ENCODE data around the gene METTL9.

METTL9 gene

GRCh38 chr16:21610766-21611165, 11.4 kb downstream of the METTL9 start:
- no peaks in the 10 kb centered on the region for H3K27me3 ChIP-seq (ENCODE audit: control insufficient read depth in 1 of 2, insufficient read depth in 2 of 2, low read length in 2 of 2)
- peaks cover 3% of the 10 kb centered on the region for H3K4me1 ChIP-seq (ENCODE audit: control insufficient read depth, insufficient read depth, low read length)
- no peak overlapping the region for H3K4me3 ChIP-seq (ENCODE audit: low read length in 2 of 2)
- no peak overlapping the region for H3K27ac ChIP-seq (ENCODE audit: low read length)
- H3K9me3 ChIP-seq (ENCODE audit: control insufficient read depth in 2 of 2, low read length in 2 of 2) = no peaks in the 10 kb centered on the region
- H3K9ac ChIP-seq (ENCODE audit: low read length in 2 of 2) = no peak overlapping the region
- H3K36me3 ChIP-seq (ENCODE audit: control insufficient read depth in 2 of 2, insufficient read depth in 2 of 2, low read length in 2 of 2) = no peaks in the 10 kb centered on the region

GRCh38 chr16:21611198-21611555, 11.8 kb downstream of the METTL9 start:
- Histone ChIP-seq H3K4me1 (ENCODE audit: control insufficient read depth, insufficient read depth, low read length) (peaks cover 3% of the 10 kb centered on the region), H3K9me3 (ENCODE audit: control insufficient read depth in 2 of 2, low read length in 2 of 2) (no peaks in the 10 kb centered on the region), H3K36me3 (ENCODE audit: control insufficient read depth in 2 of 2, insufficient read depth in 2 of 2, low read length in 2 of 2) (no peaks in the 10 kb centered on the region), H3K27me3 (ENCODE audit: control insufficient read depth in 1 of 2, insufficient read depth in 2 of 2, low read length in 2 of 2) (no peaks in the 10 kb centered on the region), H3K9ac (ENCODE audit: low read length in 2 of 2) (no peak overlapping the region), H3K27ac (ENCODE audit: low read length) (no peak overlapping the region), H3K4me3 (ENCODE audit: low read length in 2 of 2) (no peak overlapping the region)

DNA sequence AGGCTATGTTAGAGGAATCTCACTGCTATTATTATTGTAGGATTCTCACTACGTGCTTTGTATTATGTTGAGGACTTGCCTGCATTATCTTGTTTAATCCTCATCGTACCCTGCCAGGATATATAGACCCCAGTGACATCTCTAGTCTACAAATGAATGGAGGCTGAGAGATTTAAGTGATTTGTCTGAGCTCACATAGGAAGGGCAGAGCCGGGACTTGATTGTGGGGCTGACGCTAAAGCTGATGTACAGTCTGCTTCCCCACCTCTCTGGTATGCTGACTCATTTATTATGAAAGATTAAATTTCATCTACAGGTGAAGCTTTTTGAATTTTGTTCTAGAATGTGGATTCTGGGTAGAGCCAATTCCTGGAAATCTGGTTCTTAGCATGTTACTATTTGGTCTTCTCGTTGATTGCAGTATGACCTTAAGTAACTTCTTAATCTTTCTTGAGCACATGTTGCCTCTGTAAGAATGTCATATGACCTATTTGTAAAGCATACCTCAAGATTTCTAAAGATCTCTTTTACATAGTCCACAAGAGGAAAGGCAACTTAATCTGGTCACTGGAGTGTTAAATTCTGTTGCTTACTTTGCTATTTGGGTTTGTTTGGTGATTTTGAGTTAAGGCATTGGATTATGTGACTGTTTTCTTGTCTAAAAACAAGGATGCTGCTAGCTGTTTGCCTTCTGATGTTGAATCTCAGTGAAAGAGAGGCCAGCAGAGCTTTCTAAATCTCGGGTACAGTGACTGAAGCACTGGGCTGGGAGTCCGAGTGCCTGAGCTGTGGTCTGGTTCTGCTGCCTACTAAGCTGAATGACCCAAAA, 12.4 kb downstream of the METTL9 start:
- Histone ChIP-seq H3K4me3 (ENCODE audit: low read length in 2 of 2) (no peak overlapping the region), H3K9ac (ENCODE audit: low read length in 2 of 2) (no peak overlapping the region), H3K27me3 (ENCODE audit: control insufficient read depth in 1 of 2, insufficient read depth in 2 of 2, low read length in 2 of 2) (no peaks in the 10 kb centered on the region), H3K9me3 (ENCODE audit: control insufficient read depth in 2 of 2, low read length in 2 of 2) (no peaks in the 10 kb centered on the region), H3K4me1 (ENCODE audit: control insufficient read depth, insufficient read depth, low read length) (peaks cover 3% of the 10 kb centered on the region), H3K27ac (ENCODE audit: low read length) (no peak overlapping the region), H3K36me3 (ENCODE audit: control insufficient read depth in 2 of 2, insufficient read depth in 2 of 2, low read length in 2 of 2) (no peaks in the 10 kb centered on the region)

DNA sequence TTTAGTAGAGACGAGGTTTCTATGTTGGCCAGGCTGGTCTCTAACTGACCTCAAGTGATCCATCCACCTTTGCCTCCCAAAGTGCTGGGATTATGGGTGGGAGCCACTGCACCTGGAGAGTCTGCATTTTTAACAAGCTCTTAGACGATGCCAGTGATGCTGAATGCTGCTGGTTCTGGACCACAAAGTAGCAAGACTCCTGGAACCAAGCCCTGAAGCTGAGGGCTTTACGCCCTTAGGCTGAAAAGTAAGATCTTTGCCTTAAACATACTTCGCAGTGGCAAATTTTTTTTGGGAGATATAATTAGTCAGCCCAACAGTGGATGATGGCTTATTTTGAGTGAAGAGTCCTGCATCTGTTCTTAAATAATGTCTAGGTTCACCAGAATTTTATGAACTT, 14.0 kb downstream of the METTL9 start:
- no peak overlapping the region for H3K27ac ChIP-seq (ENCODE audit: low read length)
- H3K9ac ChIP-seq (ENCODE audit: low read length in 2 of 2) = no peak overlapping the region
- no peaks in the 10 kb centered on the region for H3K9me3 ChIP-seq (ENCODE audit: control insufficient read depth in 2 of 2, low read length in 2 of 2)
- no peaks in the 10 kb centered on the region for H3K27me3 ChIP-seq (ENCODE audit: control insufficient read depth in 1 of 2, insufficient read depth in 2 of 2, low read length in 2 of 2)
- H3K4me1 ChIP-seq (ENCODE audit: control insufficient read depth, insufficient read depth, low read length) = peaks cover 3% of the 10 kb centered on the region
- no peak overlapping the region for H3K4me3 ChIP-seq (ENCODE audit: low read length in 2 of 2)
- H3K36me3 ChIP-seq (ENCODE audit: control insufficient read depth in 2 of 2, insufficient read depth in 2 of 2, low read length in 2 of 2) = no peaks in the 10 kb centered on the region

DNA sequence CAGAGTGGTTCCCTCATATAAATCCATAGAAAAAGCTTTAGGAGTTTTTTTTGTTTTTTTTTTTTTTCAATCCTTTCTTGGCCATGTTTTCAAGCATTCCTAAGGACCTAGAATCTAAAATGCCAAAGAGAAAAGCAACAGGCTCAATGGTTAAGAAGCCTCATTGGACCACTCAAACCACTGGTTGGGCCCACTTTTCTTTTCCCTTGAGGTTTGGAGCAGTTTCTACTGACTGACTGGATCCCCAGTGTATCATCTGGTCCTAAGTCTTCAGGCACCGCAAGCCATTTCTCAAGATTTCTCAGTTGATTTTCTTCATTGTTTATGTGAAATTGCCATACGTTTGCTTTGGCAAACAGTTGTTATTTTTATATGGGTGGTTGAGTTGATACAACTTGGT, 14.4 kb downstream of the METTL9 start:
- peaks cover 3% of the 10 kb centered on the region for H3K4me1 ChIP-seq (ENCODE audit: control insufficient read depth, insufficient read depth, low read length)
- no peak overlapping the region for H3K4me3 ChIP-seq (ENCODE audit: low read length in 2 of 2)
- H3K36me3 ChIP-seq (ENCODE audit: control insufficient read depth in 2 of 2, insufficient read depth in 2 of 2, low read length in 2 of 2) = no peaks in the 10 kb centered on the region
- no peaks in the 10 kb centered on the region for H3K9me3 ChIP-seq (ENCODE audit: control insufficient read depth in 2 of 2, low read length in 2 of 2)
- no peak overlapping the region for H3K9ac ChIP-seq (ENCODE audit: low read length in 2 of 2)
- no peaks in the 10 kb centered on the region for H3K27me3 ChIP-seq (ENCODE audit: control insufficient read depth in 1 of 2, insufficient read depth in 2 of 2, low read length in 2 of 2)
- H3K27ac ChIP-seq (ENCODE audit: low read length) = no peak overlapping the region

GRCh38 chr16:21614896-21615295, 15.5 kb downstream of the METTL9 start:
- H3K4me3 ChIP-seq (ENCODE audit: low read length in 2 of 2) = no peak overlapping the region
- no peaks in the 10 kb centered on the region for H3K9me3 ChIP-seq (ENCODE audit: control insufficient read depth in 2 of 2, low read length in 2 of 2)
- peaks cover 3% of the 10 kb centered on the region for H3K4me1 ChIP-seq (ENCODE audit: control insufficient read depth, insufficient read depth, low read length)
- peaks cover 0 to 7% of the 10 kb centered on the region in 2 donors for H3K36me3 ChIP-seq (ENCODE audit: control insufficient read depth in 2 of 2, insufficient read depth in 2 of 2, low read length in 2 of 2)
- H3K27me3 ChIP-seq (ENCODE audit: control insufficient read depth in 1 of 2, insufficient read depth in 2 of 2, low read length in 2 of 2) = no peaks in the 10 kb centered on the region
- no peak overlapping the region for H3K27ac ChIP-seq (ENCODE audit: low read length)
- no peak overlapping the region for H3K9ac ChIP-seq (ENCODE audit: low read length in 2 of 2)

- H3K36me3 ChIP-seq (ENCODE audit: control insufficient read depth in 2 of 2, insufficient read depth in 2 of 2, low read length in 2 of 2) = peaks cover 0 to 10% of the 10 kb centered on the region in 2 donors
- H3K9me3 ChIP-seq (ENCODE audit: control insufficient read depth in 2 of 2, low read length in 2 of 2) = no peaks in the 10 kb centered on the region
- H3K9ac ChIP-seq (ENCODE audit: low read length in 2 of 2) = no peak overlapping the region
- H3K27ac ChIP-seq (ENCODE audit: low read length) = no peak overlapping the region
- H3K27me3 ChIP-seq (ENCODE audit: control insufficient read depth in 1 of 2, insufficient read depth in 2 of 2, low read length in 2 of 2) = no peaks in the 10 kb centered on the region
- no peak overlapping the region for H3K4me3 ChIP-seq (ENCODE audit: low read length in 2 of 2)
- no peaks in the 10 kb centered on the region for H3K4me1 ChIP-seq (ENCODE audit: control insufficient read depth, insufficient read depth, low read length)
These were observed 18.2 kb downstream of the METTL9 start for GRCh38 chr16:21617607-21618006.

DNA sequence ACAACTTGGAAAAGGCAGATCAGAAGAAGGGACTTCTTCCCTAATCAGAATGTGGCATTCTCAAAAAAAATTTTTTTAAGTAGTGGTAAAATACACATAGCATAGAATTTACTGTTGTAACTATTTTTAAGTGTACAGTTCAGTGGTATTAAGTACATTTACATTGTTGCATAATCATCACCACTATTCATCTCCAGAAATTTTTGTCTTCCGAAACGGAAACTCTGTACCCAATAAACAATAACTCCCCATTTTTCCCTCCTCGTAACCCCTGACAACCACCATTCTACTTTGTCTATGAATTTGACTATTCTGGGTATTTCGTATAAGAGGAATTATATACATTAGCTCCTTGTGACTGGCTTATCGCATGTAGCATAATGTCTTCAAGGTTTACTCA, 18.9 kb downstream of the METTL9 start:
- Histone ChIP-seq H3K4me1 (ENCODE audit: control insufficient read depth, insufficient read depth, low read length) (no peaks in the 10 kb centered on the region), H3K9ac (ENCODE audit: low read length in 2 of 2) (no peak overlapping the region), H3K4me3 (ENCODE audit: low read length in 2 of 2) (no peak overlapping the region), H3K27ac (ENCODE audit: low read length) (no peak overlapping the region), H3K9me3 (ENCODE audit: control insufficient read depth in 2 of 2, low read length in 2 of 2) (no peaks in the 10 kb centered on the region), H3K36me3 (ENCODE audit: control insufficient read depth in 2 of 2, insufficient read depth in 2 of 2, low read length in 2 of 2) (peaks cover 0 to 10% of the 10 kb centered on the region in 2 donors), H3K27me3 (ENCODE audit: control insufficient read depth in 1 of 2, insufficient read depth in 2 of 2, low read length in 2 of 2) (no peaks in the 10 kb centered on the region)

DNA sequence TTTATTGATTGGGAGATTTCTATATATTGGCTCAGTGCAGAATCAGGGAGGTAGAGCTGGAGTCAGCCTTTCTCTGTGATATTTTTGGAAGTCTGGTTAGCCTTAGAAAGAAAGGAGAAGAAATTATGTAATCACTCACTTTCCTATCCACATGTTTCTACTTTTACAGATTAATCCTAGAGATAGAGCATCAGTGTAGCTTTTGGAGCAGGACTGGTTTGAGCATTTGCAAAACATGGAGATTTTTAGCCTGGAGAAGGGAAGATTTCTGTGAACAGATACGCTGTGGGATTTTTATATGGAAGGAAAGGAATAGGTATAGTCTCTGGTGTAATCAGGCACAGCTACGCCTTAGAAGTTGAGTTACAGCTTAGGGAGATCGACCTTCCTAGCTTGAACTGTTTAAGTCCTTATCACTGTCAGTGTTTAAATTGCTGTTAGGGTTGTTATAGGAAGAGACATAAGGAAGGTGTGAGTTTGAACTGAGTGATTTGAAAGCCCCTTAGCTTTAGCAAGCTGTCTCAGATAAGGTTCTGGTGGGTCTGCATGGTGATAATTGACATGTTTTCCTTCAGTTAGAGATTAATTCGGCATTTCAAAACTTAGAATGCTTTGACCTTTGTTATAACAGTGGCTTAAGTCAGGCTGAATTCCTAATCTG, 20.5 kb downstream of the METTL9 start:
- Histone ChIP-seq H3K4me3 (ENCODE audit: low read length in 2 of 2) (no peak overlapping the region), H3K27ac (ENCODE audit: low read length) (no peak overlapping the region), H3K4me1 (ENCODE audit: control insufficient read depth, insufficient read depth, low read length) (no peaks in the 10 kb centered on the region), H3K9me3 (ENCODE audit: control insufficient read depth in 2 of 2, low read length in 2 of 2) (no peaks in the 10 kb centered on the region), H3K36me3 (ENCODE audit: control insufficient read depth in 2 of 2, insufficient read depth in 2 of 2, low read length in 2 of 2) (peaks cover 1 to 10% of the 10 kb centered on the region in 2 donors), H3K9ac (ENCODE audit: low read length in 2 of 2) (no peak overlapping the region), H3K27me3 (ENCODE audit: control insufficient read depth in 1 of 2, insufficient read depth in 2 of 2, low read length in 2 of 2) (no peaks in the 10 kb centered on the region)

DNA sequence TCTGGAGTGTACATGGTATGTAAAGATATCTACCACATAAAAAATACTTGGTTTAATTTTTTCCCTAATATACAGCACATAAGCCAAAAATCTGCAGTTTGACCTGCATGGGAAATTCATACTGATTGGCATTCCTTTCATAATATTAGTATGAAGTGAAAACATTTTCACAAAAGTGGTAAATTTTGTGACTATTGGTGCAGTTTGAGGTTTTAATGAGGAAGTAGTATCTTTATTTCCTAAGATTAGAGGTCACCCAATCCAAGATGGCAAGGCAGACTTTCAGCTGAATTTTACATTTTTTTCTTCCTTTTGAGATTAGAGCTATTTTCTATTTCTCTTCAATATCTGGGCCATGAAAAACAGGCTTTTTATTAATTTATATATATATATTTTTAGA, 21.2 kb downstream of the METTL9 start:
- Histone ChIP-seq H3K9me3 (ENCODE audit: control insufficient read depth in 2 of 2, low read length in 2 of 2) (no peaks in the 10 kb centered on the region), H3K27me3 (ENCODE audit: control insufficient read depth in 1 of 2, insufficient read depth in 2 of 2, low read length in 2 of 2) (no peaks in the 10 kb centered on the region), H3K4me3 (ENCODE audit: low read length in 2 of 2) (no peak overlapping the region), H3K36me3 (ENCODE audit: control insufficient read depth in 2 of 2, insufficient read depth in 2 of 2, low read length in 2 of 2) (peaks cover 6 to 14% of the 10 kb centered on the region in 2 donors), H3K9ac (ENCODE audit: low read length in 2 of 2) (no peak overlapping the region), H3K27ac (ENCODE audit: low read length) (no peak overlapping the region), H3K4me1 (ENCODE audit: control insufficient read depth, insufficient read depth, low read length) (no peaks in the 10 kb centered on the region)

DNA sequence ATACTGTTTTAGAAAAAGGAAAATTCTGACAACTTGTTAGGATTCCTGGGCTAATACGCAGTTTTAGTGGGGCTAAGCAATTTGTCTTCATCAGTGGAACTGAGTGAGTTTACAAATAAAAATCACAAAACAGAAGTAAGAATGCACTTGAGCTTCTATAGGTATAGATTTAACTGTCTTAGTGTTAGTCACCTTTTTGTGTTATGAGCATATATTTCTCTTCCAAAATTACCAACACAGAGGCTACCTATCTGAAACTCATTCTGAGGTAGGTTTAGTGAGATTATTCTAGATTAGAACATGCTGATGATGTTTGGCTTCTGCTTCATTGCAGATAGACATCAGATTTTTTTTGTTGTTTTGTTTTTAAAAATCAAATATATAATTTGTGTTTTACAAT, 23.2 kb downstream of the METTL9 start:
- Histone ChIP-seq H3K4me1 (ENCODE audit: control insufficient read depth, insufficient read depth, low read length) (peaks cover 5% of the 10 kb centered on the region), H3K36me3 (ENCODE audit: control insufficient read depth in 2 of 2, insufficient read depth in 2 of 2, low read length in 2 of 2) (peaks cover 6 to 20% of the 10 kb centered on the region in 2 donors), H3K9me3 (ENCODE audit: control insufficient read depth in 2 of 2, low read length in 2 of 2) (no peaks in the 10 kb centered on the region), H3K27ac (ENCODE audit: low read length) (no peak overlapping the region), H3K27me3 (ENCODE audit: control insufficient read depth in 1 of 2, insufficient read depth in 2 of 2, low read length in 2 of 2) (no peaks in the 10 kb centered on the region), H3K4me3 (ENCODE audit: low read length in 2 of 2) (no peak overlapping the region), H3K9ac (ENCODE audit: low read length in 2 of 2) (no peak overlapping the region)
